Measurements from ENCODE around the gene SLCO3A1.

The SLCO3A1 gene

GRCh38 chr15:92076541-92076940, 223.0 kb downstream of the SLCO3A1 start:
- no peak for FAIRE-seq

- FAIRE-seq: no peak
Observed at GRCh38 chr15:92077353-92078085, 224.0 kb downstream of the SLCO3A1 start.

- FAIRE-seq: no peak
Observed at GRCh38 chr15:92078270-92078669, 224.8 kb downstream of the SLCO3A1 start.

GRCh38 chr15:92079047-92079446, 225.5 kb downstream of the SLCO3A1 start:
- FAIRE-seq: no peak

GRCh38 chr15:92079647-92080255, 226.2 kb downstream of the SLCO3A1 start:
- no peak for FAIRE-seq

- peak; percentile 19 for FAIRE-seq
Observed at GRCh38 chr15:92082006-92082843, 228.7 kb downstream of the SLCO3A1 start.

DNA sequence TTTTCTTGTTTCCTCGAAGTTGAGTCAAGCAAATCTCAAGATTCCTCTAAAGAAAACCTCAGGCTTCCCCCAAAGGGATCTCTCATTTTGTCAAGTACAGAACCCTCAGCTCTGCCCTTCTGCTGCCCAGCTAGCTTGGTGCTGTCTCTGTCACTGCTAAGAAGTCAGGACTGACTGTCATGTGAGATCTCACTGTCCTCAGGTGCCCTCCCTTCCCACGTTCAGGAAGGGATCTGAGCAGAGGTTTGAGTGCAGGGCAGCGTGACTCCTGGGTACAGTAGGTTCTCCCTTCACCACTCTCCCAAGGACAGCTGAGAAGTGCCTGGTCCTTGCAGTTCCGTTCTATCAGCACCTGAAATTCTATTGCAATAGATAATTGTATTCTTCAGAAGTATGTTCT, 229.7 kb downstream of the SLCO3A1 start:
- FAIRE-seq: no peak

- no peak for FAIRE-seq
Observed at GRCh38 chr15:92087211-92087610, 233.7 kb downstream of the SLCO3A1 start.

- no peak for FAIRE-seq
Observed at GRCh38 chr15:92091155-92091734, 237.7 kb downstream of the SLCO3A1 start.

DNA sequence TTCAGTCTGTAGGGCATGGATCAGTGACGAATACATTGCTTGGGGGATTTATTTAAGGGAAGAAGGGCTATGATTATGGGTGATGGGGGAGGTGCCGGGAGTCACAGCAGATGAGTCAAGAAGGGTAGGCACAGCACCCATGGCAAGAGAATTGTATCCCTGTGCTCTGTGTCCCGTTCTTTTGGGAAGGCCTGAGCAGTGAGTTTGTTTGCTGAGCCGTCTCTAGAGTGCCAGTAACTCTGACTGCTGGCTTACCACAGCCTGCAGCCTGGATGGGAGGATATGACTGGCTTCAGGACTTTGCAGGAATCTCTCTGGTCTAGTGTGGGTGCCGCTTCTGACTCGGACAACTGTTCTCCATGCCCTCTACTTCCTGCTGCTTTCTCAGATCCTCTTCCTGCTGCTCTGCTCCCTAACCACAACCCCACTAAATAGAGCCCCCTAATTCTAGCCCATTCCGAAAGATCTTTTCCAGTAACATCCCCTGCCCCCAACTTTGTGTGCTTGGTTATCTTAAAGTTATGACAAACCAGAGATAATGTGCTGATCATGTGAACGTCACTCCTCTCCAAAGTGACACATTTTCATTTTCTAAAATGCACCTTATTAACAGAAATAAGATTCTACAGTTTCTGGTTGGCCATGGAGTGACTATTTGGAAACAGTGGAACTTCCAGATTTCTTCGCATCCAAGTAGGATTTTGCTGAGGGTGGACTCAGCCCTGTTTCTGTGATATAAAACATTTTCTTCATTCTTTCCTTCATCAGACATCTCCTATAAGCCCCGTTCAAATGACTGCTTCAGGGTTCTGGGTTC, 239.0 kb downstream of the SLCO3A1 start:
- no peak for FAIRE-seq

- FAIRE-seq: no peak
Observed at GRCh38 chr15:92095693-92096092, 242.2 kb downstream of the SLCO3A1 start.

GRCh38 chr15:92097474-92098178, 244.1 kb downstream of the SLCO3A1 start:
- no peak for FAIRE-seq

- FAIRE-seq: no peak
Observed at GRCh38 chr15:92098869-92099268, 245.4 kb downstream of the SLCO3A1 start.

DNA sequence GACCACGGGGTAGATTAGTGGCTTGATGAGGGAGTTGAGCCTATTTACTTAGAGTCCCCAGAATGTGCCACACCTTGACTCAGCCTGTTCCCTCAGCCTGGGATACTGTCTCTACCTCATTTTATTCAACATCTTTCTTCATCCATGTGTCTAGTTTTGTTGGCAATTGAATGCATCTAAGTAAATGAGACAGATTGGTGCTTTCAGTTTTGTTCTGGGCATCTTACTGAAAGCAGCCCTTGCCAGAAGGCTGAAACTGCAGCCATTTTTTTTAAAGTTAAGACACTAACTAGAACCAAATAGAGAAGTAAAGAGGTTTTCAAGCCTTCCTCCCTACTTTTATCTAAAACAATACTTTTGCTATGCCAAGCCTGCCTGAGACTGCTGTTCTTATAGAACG, 246.8 kb downstream of the SLCO3A1 start:
- no peak for FAIRE-seq

DNA sequence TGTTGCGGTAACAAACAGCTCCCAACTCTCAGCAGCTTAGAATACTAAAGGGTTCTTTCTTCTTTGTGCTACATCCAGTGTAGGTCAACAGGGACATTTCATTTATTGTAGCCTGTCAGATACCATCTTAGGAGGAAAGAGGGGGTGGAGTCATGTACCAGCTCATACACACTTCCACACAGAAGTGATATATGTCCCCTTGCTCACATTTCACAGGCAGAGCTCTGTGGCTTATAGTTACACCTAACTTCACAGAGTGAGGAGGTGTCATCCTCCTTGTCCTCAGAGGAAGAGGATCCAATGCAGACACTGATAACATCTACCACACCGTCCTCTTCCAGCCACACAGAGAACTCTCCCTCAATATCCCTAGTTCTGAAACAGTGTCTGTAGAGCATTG, 247.2 kb downstream of the SLCO3A1 start:
- no peak for FAIRE-seq

GRCh38 chr15:92101708-92102394, 248.3 kb downstream of the SLCO3A1 start:
- no peak for FAIRE-seq

- no peak for FAIRE-seq
Observed at GRCh38 chr15:92102395-92102755, 248.9 kb downstream of the SLCO3A1 start.

DNA sequence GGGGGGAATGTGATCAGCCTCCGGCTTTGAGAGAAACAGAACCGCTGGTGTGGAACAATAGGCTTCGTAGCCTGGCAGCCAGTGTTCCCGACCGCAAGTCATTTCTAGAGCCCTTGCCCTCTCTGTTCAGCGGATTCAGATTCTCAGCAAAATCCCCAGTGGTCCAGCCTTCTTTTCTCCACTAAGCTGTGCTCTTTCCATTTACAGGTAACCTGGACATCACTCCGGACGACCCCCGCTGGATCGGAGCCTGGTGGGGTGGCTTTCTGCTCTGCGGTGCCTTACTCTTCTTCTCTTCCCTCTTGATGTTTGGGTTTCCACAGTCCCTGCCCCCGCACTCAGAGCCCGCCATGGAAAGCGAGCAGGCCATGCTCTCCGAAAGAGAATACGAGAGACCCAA, 250.6 kb downstream of the SLCO3A1 start:
- FAIRE-seq: no peak

- FAIRE-seq: no peak
Observed at GRCh38 chr15:92105611-92106010, 252.1 kb downstream of the SLCO3A1 start.

GRCh38 chr15:92107510-92107909, 254.0 kb downstream of the SLCO3A1 start:
- no peak for FAIRE-seq

GRCh38 chr15:92109191-92109873, 255.8 kb downstream of the SLCO3A1 start:
- FAIRE-seq: no peak

Data from G401.6 (cell line).